ENCODE data around the gene ARL14EPL.
"Not testable (repeated sequence)": the region's sequence is repeated elsewhere in the genome, so short reads cannot be mapped to it uniquely, and the experiment has no call there.

The ARL14EPL gene

GRCh38 chr5:116058346-116058936 is 26.2 kb downstream of the ARL14EPL start:
- no peak for DNase-seq

GRCh38 chr5:116062352-116062751 is 30.1 kb downstream of the ARL14EPL start:
- no peak for DNase-seq

- no peak for DNase-seq
These were observed 31.7 kb downstream of the ARL14EPL start for GRCh38 chr5:116063950-116064349.

- no peak for DNase-seq
These were observed 35.9 kb downstream of the ARL14EPL start for GRCh38 chr5:116068028-116068632.

GRCh38 chr5:116071211-116071610 is 38.9 kb downstream of the ARL14EPL start:
- DNase-seq, result no peak

GRCh38 chr5:116075191-116075831 is 43.0 kb downstream of the ARL14EPL start:
- no peak for DNase-seq

GRCh38 chr5:116076496-116076895 is 44.2 kb downstream of the ARL14EPL start:
- DNase-seq, result no peak

GRCh38 chr5:116078199-116078598 is 45.9 kb downstream of the ARL14EPL start:
- DNase-seq, result no peak

GRCh38 chr5:116084287-116084691 is 52.0 kb downstream of the ARL14EPL start:
- DNase-seq, result peak; percentile 35

- peak; percentile 80 for DNase-seq
These were observed 52.8 kb downstream of the ARL14EPL start, which contains the start of gene COMMD10 for GRCh38 chr5:116084871-116085715. COMMD10 (plus strand) TSS chr5:116085025.

GRCh38 chr5:116086309-116086708 is 54.0 kb downstream of the ARL14EPL start:
- DNase-seq, result not testable (repeated sequence)

GRCh38 chr5:116088062-116088461 is 55.8 kb downstream of the ARL14EPL start:
- no peak for DNase-seq

GRCh38 chr5:116090302-116090701 is 58.0 kb downstream of the ARL14EPL start:
- no peak for DNase-seq

- no peak for DNase-seq
These were observed 59.1 kb downstream of the ARL14EPL start for GRCh38 chr5:116091416-116091815.

GRCh38 chr5:116097301-116097700 is 65.0 kb downstream of the ARL14EPL start:
- DNase-seq, result no peak

GRCh38 chr5:116098998-116099397 is 66.7 kb downstream of the ARL14EPL start:
- no peak for DNase-seq

GRCh38 chr5:116104941-116105340 is 72.7 kb downstream of the ARL14EPL start:
- not testable (repeated sequence) for DNase-seq
